GM10266 (cell line): ENCODE data around the gene SSMEM1.

ENCODE experiments used
- DNase-seq: peaks from one replicate; pipeline ENCODE4 v3.0.0; 2012; ENCODE audit errors: extremely low spot score
- CTCF ChIP-seq: IDR thresholded peaks from 2 replicates; pipeline ENCODE4 v1.5.1; 2012; ENCODE audit warnings: mild to moderate bottlenecking, low read depth; ENCODE audit not compliant: control insufficient read depth, insufficient read depth; ENCODE audit errors: missing control alignments

The SSMEM1 gene

GRCh38 chr7:130195396-130195795 is 12.3 kb upstream of the SSMEM1 start:
- DNase-seq, result no peak
- no peak for TF ChIP-seq CTCF

GRCh38 chr7:130196476-130196875 is 11.2 kb upstream of the SSMEM1 start:
- no peak for DNase-seq
- TF ChIP-seq CTCF, result no peak

- TF ChIP-seq CTCF, result no peak
- DNase-seq, result no peak
These were observed 10.6 kb upstream of the SSMEM1 start for GRCh38 chr7:130197094-130197493.

GRCh38 chr7:130201796-130202195 is 5.9 kb upstream of the SSMEM1 start:
- DNase-seq, result no peak
- no peak for TF ChIP-seq CTCF

GRCh38 chr7:130205084-130205947 is 2.3 kb upstream of the SSMEM1 start, which contains the start of gene TMEM209:
Gene TMEM209 (minus strand): TSS chr7:130205406. CDS start chr7:130205375, 31 bp downstream.
- no peak for TF ChIP-seq CTCF
- peak; percentile 93 for DNase-seq

GRCh38 chr7:130207033-130207432 is 627 bp upstream of the SSMEM1 start:
- no peak for TF ChIP-seq CTCF
- no peak for DNase-seq

- TF ChIP-seq CTCF, result no peak
These were observed 856 bp downstream of the SSMEM1 start for GRCh38 chr7:130208516-130208915.

More at GRCh38 chr7:130208516-130208915, 856 bp downstream of the SSMEM1 start:
- no peak for DNase-seq
